ENCODE measurements around the gene HHAT.

DNA sequence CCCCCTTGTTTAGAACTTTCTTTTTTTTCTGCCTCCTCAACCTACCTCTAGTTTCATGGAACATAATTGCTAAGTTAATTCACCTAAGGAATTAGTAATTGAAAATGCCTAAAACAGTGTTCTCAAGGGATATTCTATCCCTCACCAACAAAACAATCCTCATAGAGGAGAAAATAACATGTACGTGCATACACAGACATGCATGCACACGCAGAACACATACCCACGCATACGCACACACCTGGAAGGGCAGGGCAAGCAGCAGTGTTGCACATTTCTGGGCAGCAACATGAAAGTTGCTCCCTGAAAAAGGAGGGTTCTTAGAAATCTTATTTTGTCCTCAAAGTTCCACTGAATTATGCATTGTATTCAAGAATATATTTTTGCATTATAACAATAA, 76.6 kb downstream of the HHAT start:
- no peak for TF ChIP-seq GATA2 (IDR thresholded peaks at IDR 0.05; ENCODE audit: low read depth, low read length)
- no peak for TF ChIP-seq GATA3 (IDR thresholded peaks at IDR 0.05; ENCODE audit: low read depth, low read length)

Measured in SH-SY5Y (cell line).